Bronchial epithelial cell (primary cell): ENCODE data around the gene RANBP1. TPM values are rescaled to one million over a fixed set of nuclear protein-coding genes. Genes with fewer than 3 reads are reported as not detected.

ENCODE experiments used
- DNase-seq: peaks from one replicate; pipeline ENCODE4 v3.0.0-alpha.2; 2010; ENCODE audit warnings: low read depth
- FAIRE-seq: peaks from 2 replicates; lab custom pipeline; 2011; peaks lifted over from hg19 to GRCh38; lab: Jason Lieb, UNC
- H3K27me3 ChIP-seq: 2 replicates; pipeline ENCODE4 v1.5.1; 2011; ENCODE audit warnings: low read length; ENCODE audit not compliant: control insufficient read depth, insufficient read depth
- H3K36me3 ChIP-seq: 2 replicates; pipeline ENCODE4 v1.5.1; 2011; ENCODE audit warnings: low read length; ENCODE audit not compliant: control insufficient read depth, insufficient read depth
- H3K4me3 ChIP-seq: 2 replicates; pipeline ENCODE4 v1.5.1; 2011; ENCODE audit warnings: mild to moderate bottlenecking, low read depth, low read length, control low read depth
- CTCF ChIP-seq: IDR thresholded peaks from 2 replicates; pipeline ENCODE4 v1.5.1; 2011; ENCODE audit warnings: mild to moderate bottlenecking, moderate library complexity, low read length, control low read depth, inconsistent platforms; ENCODE audit not compliant: insufficient read depth, severe bottlenecking
- total RNA-seq: library from RNA; depleted of rRNA; stranded (reverse); fragments of >200 nt; gene quantifications from 2 replicates; pipeline ENCODE4 v1.2.1, GENCODE V29; 2014

Gene RANBP1
- total RNA-seq, 1 donor from 2014 or later: 263 TPM

- H3K27me3 ChIP-seq: no peaks in the 10 kb centered on the region
- no peak for FAIRE-seq
- H3K36me3 ChIP-seq: peaks cover 50% of the 10 kb centered on the region
- TF ChIP-seq CTCF: no peak
- DNase-seq: no peak
- no peak overlapping the region for H3K4me3 ChIP-seq
Observed at GRCh38 chr22:20106205-20106848, 9.6 kb upstream of the RANBP1 start.

GRCh38 chr22:20106849-20107237, 9.1 kb upstream of the RANBP1 start:
- FAIRE-seq: no peak
- H3K27me3 ChIP-seq: no peaks in the 10 kb centered on the region
- H3K36me3 ChIP-seq: peaks cover 50% of the 10 kb centered on the region
- no peak for TF ChIP-seq CTCF
- DNase-seq: no peak
- no peak overlapping the region for H3K4me3 ChIP-seq

GRCh38 chr22:20107471-20107901, 8.4 kb upstream of the RANBP1 start:
- DNase-seq (no peak), FAIRE-seq (no peak)
- TF ChIP-seq CTCF: no peak
- H3K36me3 ChIP-seq: peaks cover 47% of the 10 kb centered on the region
- no peaks in the 10 kb centered on the region for H3K27me3 ChIP-seq
- no peak overlapping the region for H3K4me3 ChIP-seq

GRCh38 chr22:20107951-20108756, 7.8 kb upstream of the RANBP1 start:
- H3K4me3 ChIP-seq: no peak overlapping the region
- H3K36me3 ChIP-seq: peaks cover 53% of the 10 kb centered on the region
- FAIRE-seq (no peak), DNase-seq (no peak)
- TF ChIP-seq CTCF: no peak
- H3K27me3 ChIP-seq: no peaks in the 10 kb centered on the region

GRCh38 chr22:20108757-20109230, 7.1 kb upstream of the RANBP1 start:
- Histone ChIP-seq H3K4me3 (no peak overlapping the region), H3K27me3 (no peaks in the 10 kb centered on the region), H3K36me3 (peaks cover 55% of the 10 kb centered on the region)
- no peak for TF ChIP-seq CTCF
- no peak for DNase-seq
- no peak for FAIRE-seq
